H1 (cell line): ENCODE results near the gene CAMK2D. TPM values are rescaled to one million over a fixed set of nuclear protein-coding genes. Genes with fewer than 3 reads are reported as not detected.

Experiments
- CTCF ChIA-PET: fragments of 300-600 bp; sonication (Branson Sonifier 250); formaldehyde crosslinking; loops from one replicate; lab custom pipeline; 2021; ENCODE audit not compliant: partially characterized antibody; lab: Charles Lee
- POLR2A ChIA-PET: fragments of 300-600 bp; sonication (Branson Sonifier 250); formaldehyde crosslinking; loops from one replicate; lab custom pipeline; 2021; ENCODE audit warnings: inconsistent platforms; ENCODE audit not compliant: partially characterized antibody; lab: Charles Lee
- DNase-seq, 2 experiments: peaks; one replicate each; pipeline versions ENCODE4 v3.0.0 to v3.0.0-alpha.2; 2010 to 2022; ENCODE audit warnings: low spot score in 2 of 2, low read depth in 1 of 2, mixed read lengths in 1 of 2
- FAIRE-seq: peaks from 2 replicates; lab custom pipeline; 2011; peaks lifted over from hg19 to GRCh38; lab: Jason Lieb, UNC
- H2AFZ ChIP-seq: 2 replicates; pipeline ENCODE4 v1.8.1; 2012; ENCODE audit warnings: low read length, inconsistent platforms
- H2AK5ac ChIP-seq: 2 replicates; pipeline ENCODE4 v1.6.1; 2013; ENCODE audit warnings: low read depth, low read length
- H2BK120ac ChIP-seq: replicated peaks from 2 replicates; pipeline ENCODE3; 2013; ENCODE audit warnings: low read depth, low read length, inconsistent platforms
- H2BK12ac ChIP-seq: 2 replicates; pipeline ENCODE4 v1.6.1; 2013; ENCODE audit warnings: low read depth, low read length
- H2BK15ac ChIP-seq: 2 replicates; pipeline ENCODE4 v1.6.1; 2013; ENCODE audit warnings: low read length
- H2BK20ac ChIP-seq: 2 replicates; pipeline ENCODE4 v1.6.1; 2013; ENCODE audit warnings: low read length
- H2BK5ac ChIP-seq: 2 replicates; pipeline ENCODE4 v1.6.1; 2013; ENCODE audit warnings: low read depth, low read length
- H3K14ac ChIP-seq: 2 replicates; pipeline ENCODE4 v1.6.1; 2013; ENCODE audit warnings: inconsistent platforms; ENCODE audit not compliant: insufficient read length
- H3K18ac ChIP-seq: 2 replicates; pipeline ENCODE4 v1.6.1; 2013; ENCODE audit warnings: low read length; ENCODE audit errors: extremely low read depth
- H3K23ac ChIP-seq: 2 replicates; pipeline ENCODE4 v1.6.1; 2013; ENCODE audit warnings: inconsistent platforms; ENCODE audit not compliant: insufficient read length
- H3K23me2 ChIP-seq: 2 replicates; pipeline ENCODE4 v1.6.1; 2013; ENCODE audit warnings: low read depth, low read length
- H3K27ac ChIP-seq: 2 replicates; pipeline ENCODE4 v1.6.1; 2011; ENCODE audit warnings: low read depth, low read length, inconsistent platforms
- H3K27me3 ChIP-seq, 4 experiments: replicated peaks in 1 of 4; 1 replicate in 1 of 4; 2 replicates in 3 of 4; pipeline versions ENCODE4 v1.6.1 to v1.8.1; 2011 to 2013; ENCODE audit warnings: low read length in 3 of 4, mild to moderate bottlenecking in 3 of 4, inconsistent platforms in 2 of 4, mixed read lengths in 2 of 4, moderate library complexity in 1 of 4; ENCODE audit not compliant: control insufficient read depth in 3 of 4, insufficient read depth in 3 of 4; ENCODE audit errors: extremely low read depth in 1 of 4
- H3K36me3 ChIP-seq, 4 experiments: 2 replicates each; pipeline versions ENCODE4 v1.6.1 to v1.8.1; 2011 to 2013; ENCODE audit warnings: mild to moderate bottlenecking in 4 of 4, low read length in 3 of 4, moderate library complexity in 2 of 4, control low read depth in 1 of 4, inconsistent platforms in 1 of 4; ENCODE audit not compliant: insufficient read depth in 4 of 4, control insufficient read depth in 2 of 4
- H3K4ac ChIP-seq: replicated peaks from 2 replicates; pipeline ENCODE3; 2013; ENCODE audit warnings: low read length, low read depth, mixed read lengths, inconsistent platforms; ENCODE audit not compliant: insufficient read length
- H3K4me1 ChIP-seq, 4 experiments: replicated peaks in 1 of 4; 1 replicate in 1 of 4; 2 replicates in 3 of 4; pipeline versions ENCODE4 v1.6.1 to v1.8.1; 2011 to 2013; ENCODE audit warnings: low read length in 3 of 4, inconsistent platforms in 2 of 4, mixed read lengths in 1 of 4; ENCODE audit not compliant: insufficient read depth in 4 of 4, control insufficient read depth in 3 of 4
- H3K4me2 ChIP-seq, 2 experiments: 2 replicates each; pipeline versions ENCODE4 v1.6.1 to v1.8.1; 2011 to 2013; ENCODE audit warnings: low read depth in 2 of 2, low read length in 2 of 2, control low read depth in 1 of 2, inconsistent platforms in 1 of 2, mild to moderate bottlenecking in 1 of 2; ENCODE audit not compliant: insufficient read depth in 1 of 2
- H3K4me3 ChIP-seq, 4 experiments: fragments of 200-600, 300-600 bp in 1 of 4; sonication (generic), shearing (Covaris generic), sonication (Bioruptor Twin) in 1 of 4; 2 replicates each; pipeline versions ENCODE4 v1.5.1 to v1.8.1; 2011 to 2016; ENCODE audit warnings: low read length in 4 of 4, low read depth in 3 of 4, control low read depth in 2 of 4, inconsistent platforms in 2 of 4, mild to moderate bottlenecking in 2 of 4, mixed read lengths in 1 of 4, moderate library complexity in 1 of 4; ENCODE audit not compliant: insufficient read depth in 2 of 4; ENCODE audit errors: extremely low read depth in 1 of 4
- H3K56ac ChIP-seq: replicated peaks from 2 replicates; pipeline ENCODE3; 2013; ENCODE audit warnings: low read depth, mild to moderate bottlenecking, mixed read lengths, low read length, inconsistent platforms; ENCODE audit not compliant: insufficient read length
- H3K79me1 ChIP-seq: 2 replicates; pipeline ENCODE4 v1.6.1; 2013; ENCODE audit warnings: low read depth, low read length, control low read depth
- H3K79me2 ChIP-seq, 2 experiments: 2 replicates each; pipeline versions ENCODE4 v1.6.1 to v1.8.1; 2012 to 2013; ENCODE audit warnings: low read length in 2 of 2, mild to moderate bottlenecking in 2 of 2, inconsistent platforms in 1 of 2; ENCODE audit not compliant: insufficient read depth in 2 of 2, control insufficient read depth in 1 of 2
- H3K9ac ChIP-seq, 4 experiments: replicated peaks in 1 of 4; 1 replicate in 1 of 4; 2 replicates in 3 of 4; pipeline versions ENCODE4 v1.6.1 to v1.8.1; 2011 to 2013; ENCODE audit warnings: low read depth in 3 of 4, low read length in 3 of 4, control low read depth in 2 of 4, mild to moderate bottlenecking in 2 of 4, moderate library complexity in 2 of 4, inconsistent platforms in 1 of 4; ENCODE audit errors: extremely low read depth in 1 of 4
- H3K9me3 ChIP-seq, 2 experiments: 2 replicates each; pipeline versions ENCODE4 v1.6.1 to v1.8.1; 2012 to 2013; ENCODE audit warnings: mild to moderate bottlenecking in 2 of 2, moderate library complexity in 2 of 2, control low read depth in 1 of 2, inconsistent platforms in 1 of 2, low read depth in 1 of 2, low read length in 1 of 2, mixed read lengths in 1 of 2; ENCODE audit not compliant: insufficient read depth in 2 of 2
- H4K20me1 ChIP-seq, 2 experiments: replicated peaks in 1 of 2; 2 replicates each; pipeline versions ENCODE3 to v1.8.1; 2011 to 2013; ENCODE audit warnings: inconsistent platforms in 2 of 2, low read length in 2 of 2, mild to moderate bottlenecking in 1 of 2; ENCODE audit not compliant: insufficient read depth in 2 of 2, control insufficient read depth in 1 of 2
- H4K5ac ChIP-seq: 2 replicates; pipeline ENCODE4 v1.6.1; 2013; ENCODE audit warnings: low read length, low read depth, mixed read lengths, inconsistent platforms; ENCODE audit not compliant: insufficient read length
- H4K8ac ChIP-seq: 2 replicates; pipeline ENCODE4 v1.8.0; 2013; ENCODE audit warnings: mild to moderate bottlenecking, moderate library complexity, low read length, inconsistent platforms; ENCODE audit not compliant: insufficient read depth; ENCODE audit errors: extremely low read depth
- H4K91ac ChIP-seq: replicated peaks from 2 replicates; pipeline ENCODE3; 2013; ENCODE audit warnings: low read length, mixed read lengths, inconsistent platforms; ENCODE audit not compliant: insufficient read length
- ATF3 ChIP-seq: IDR thresholded peaks from 2 replicates; pipeline ENCODE4 v1.6.1; 2011; ENCODE audit warnings: low read depth, mild to moderate bottlenecking, low read length; ENCODE audit not compliant: insufficient read depth
- BCL11A ChIP-seq, 2 experiments: IDR thresholded peaks; one replicate each; pipeline ENCODE4 v1.6.1; 2011; ENCODE audit warnings: low read depth in 2 of 2, low read length in 2 of 2, mild to moderate bottlenecking in 2 of 2
- BRCA1 ChIP-seq: IDR thresholded peaks from 2 replicates; pipeline ENCODE4 v1.6.1; 2012; ENCODE audit warnings: low read depth, low read length, improper control_type of control experiment
- CHD2 ChIP-seq: IDR thresholded peaks from 2 replicates; pipeline ENCODE4 v1.6.1; 2012; ENCODE audit warnings: low read length, improper control_type of control experiment
- CTBP2 ChIP-seq: IDR thresholded peaks from 2 replicates; pipeline ENCODE4 v1.7.0; 2011; ENCODE audit warnings: borderline replicate concordance, mild to moderate bottlenecking, moderate library complexity, mixed read lengths, low read length; ENCODE audit not compliant: insufficient read depth, insufficient read length
- JUND ChIP-seq: IDR thresholded peaks from 2 replicates; pipeline ENCODE4 v1.6.1; 2011; ENCODE audit warnings: mild to moderate bottlenecking, improper control_type of control experiment, low read length
- MAFK ChIP-seq: IDR thresholded peaks from 2 replicates; pipeline ENCODE4 v1.6.1; 2012; ENCODE audit warnings: low read depth, mild to moderate bottlenecking, improper control_type of control experiment, low read length
- NRF1 ChIP-seq: IDR thresholded peaks from 2 replicates; pipeline ENCODE4 v1.6.1; 2011; ENCODE audit warnings: mild to moderate bottlenecking, low read depth, low read length, improper control_type of control experiment
- POLR2A ChIP-seq, 2 experiments: IDR thresholded peaks; 1 replicate in 1 of 2; 2 replicates in 1 of 2; pipeline ENCODE4 v1.6.1; 2011; ENCODE audit warnings: low read depth in 2 of 2, low read length in 2 of 2, mild to moderate bottlenecking in 2 of 2; ENCODE audit errors: control extremely low read depth in 1 of 2
- SAP30 ChIP-seq: fragments of 300-600 bp; sonication (generic); IDR thresholded peaks from 2 replicates; pipeline ENCODE4 v1.7.1; 2012; ENCODE audit warnings: low read length, moderate library complexity, mild to moderate bottlenecking, inconsistent platforms; ENCODE audit not compliant: insufficient read depth, insufficient replicate concordance
- SIX5 ChIP-seq: IDR thresholded peaks from 2 replicates; pipeline ENCODE4 v1.6.1; 2011; ENCODE audit warnings: mild to moderate bottlenecking, low read depth, low read length
- SP2 ChIP-seq: IDR thresholded peaks from 2 replicates; pipeline ENCODE4 v1.6.1; 2012; ENCODE audit warnings: mild to moderate bottlenecking, low read length, inconsistent platforms
- SP4 ChIP-seq: IDR thresholded peaks from 2 replicates; pipeline ENCODE4 v1.6.1; 2012; ENCODE audit warnings: low read length, inconsistent platforms
- SRF ChIP-seq: IDR thresholded peaks from 2 replicates; pipeline ENCODE4 v1.6.1; 2011; ENCODE audit warnings: mild to moderate bottlenecking, low read depth, low read length, moderate library complexity
- TBP ChIP-seq: IDR thresholded peaks from 2 replicates; pipeline ENCODE4 v1.6.1; 2011; ENCODE audit warnings: low read depth, low read length, improper control_type of control experiment
- YY1 ChIP-seq: IDR thresholded peaks from 2 replicates; pipeline ENCODE4 v1.6.1; 2011; ENCODE audit warnings: low read depth, mild to moderate bottlenecking, low read length
- WGBS, 2 experiments: shearing (Covaris generic) in 1 of 2; methylation state at CpG; one replicate each; pipeline versions ENCODE4 v1.1.6 to v1.1.7; 2013 to 2015; ENCODE audit warnings: low lambda C conversion rate in 2 of 2, mixed read lengths in 2 of 2, inconsistent platforms in 1 of 2, low coverage in 1 of 2, missing lambda C conversion rate in 1 of 2; ENCODE audit not compliant: insufficient replicate concordance in 2 of 2, insufficient coverage in 1 of 2, insufficient read length in 1 of 2; ENCODE audit errors: extremely low coverage in 1 of 2, missing lambda C conversion rate in 1 of 2; 5-methylcytosine and 5-hydroxymethylcytosine counted together
- polyA plus RNA-seq, 7 experiments: library from polyadenylated mRNA; depleted of rRNA in 3 of 7; stranded (reverse) in 5 of 7; unstranded in 2 of 7; fragments of >200 nt in 5 of 7; fragments of 200-250 nt in 2 of 7; gene quantifications; 1 replicate in 5 of 7; 2 replicates in 1 of 7; 4 replicates in 1 of 7; pipeline versions ENCODE4 v1.2.1 to v1.2.3, GENCODE V29; 2011 to 2013; ENCODE audit warnings: missing spikeins in 2 of 7, mixed read lengths in 2 of 7
- total RNA-seq: library from RNA; stranded (reverse); fragmentation: NEBNext Ultra II Directional; extraction: Animal tissue kit (Norgen Biotek cat#: 25700); gene quantifications from 2 replicates; pipeline ENCODE4 v1.2.1, GENCODE V29; 2021

Gene CAMK2D
- total and polyA plus RNA-seq, 2 of the 8 experiments (the other 6 are each of a cell fraction or from before 2014, with no cell fraction given) = 3.2 to 7.0 TPM

- no peak overlapping the region for H3K4me3 ChIP-seq
- no peak overlapping the region for H3K14ac ChIP-seq
- DNase-seq (no peak), FAIRE-seq (no peak)
- no peak overlapping the region for H2BK12ac ChIP-seq
- H3K79me1 ChIP-seq = no peaks in the 10 kb centered on the region
- no peak overlapping the region for H4K91ac ChIP-seq
- no peak overlapping the region for H3K18ac ChIP-seq
- H2BK120ac ChIP-seq = no peak overlapping the region
- H3K36me3 ChIP-seq = no peaks in the 10 kb centered on the region
- ChIA-PET CTCF (interaction anchor here (0.7 to 1.1 kb wide), 2 partner anchors 10 to 33 kb away, joined by 3 read pairs; no protein-coding TSS in a partner anchor), POLR2A (no interaction called here)
- H4K20me1 ChIP-seq = no peaks in the 10 kb centered on the region
- WGBS, 2 experiments = 75% methylated on average over 1 of the region's 1 CpG; no CpG with 5 or more reads in 1 of the 2 experiments
- no peak overlapping the region for H4K5ac ChIP-seq
- no peak overlapping the region for H3K4ac ChIP-seq
- no peak overlapping the region for H3K9ac ChIP-seq
- H3K56ac ChIP-seq = no peak overlapping the region
- no peak overlapping the region for H2AK5ac ChIP-seq
- H2BK15ac ChIP-seq = no peak overlapping the region
- no peak overlapping the region for H4K8ac ChIP-seq
- no peaks in the 10 kb centered on the region for H3K79me2 ChIP-seq
- H2BK5ac ChIP-seq = no peak overlapping the region
- H2BK20ac ChIP-seq = no peak overlapping the region
- H3K23ac ChIP-seq = no peak overlapping the region
- H3K27ac ChIP-seq = no peak overlapping the region
- H3K27me3 ChIP-seq = no peaks in the 10 kb centered on the region
- TF ChIP-seq ATF3 (no peak), JUND (no peak), NRF1 (no peak), SP2 (no peak), SRF (no peak), TBP (no peak), MAFK (no peak), BCL11A (IDR thresholded peaks at IDR 0.05; ENCODE audit: low read depth in 2 of 2, low read length in 2 of 2) (no peak), SP4 (no peak), YY1 (no peak), SAP30 (no peak), POLR2A (IDR thresholded peaks at IDR 0.05; ENCODE audit: control extremely low read depth in 1 of 2, low read depth in 2 of 2, low read length in 2 of 2) (no peak), CTBP2 (no peak), SIX5 (no peak), BRCA1 (no peak), CHD2 (no peak)
- H3K4me1 ChIP-seq = no peaks in the 10 kb centered on the region
- H3K4me2 ChIP-seq = no peak overlapping the region
- no peaks in the 10 kb centered on the region for H3K9me3 ChIP-seq
- no peaks in the 10 kb centered on the region for H3K23me2 ChIP-seq
- no peak overlapping the region for H2AFZ ChIP-seq
These were observed 220.7 kb downstream of the CAMK2D start for GRCh38 chr4:113540859-113541258.
